Transverse colon (tissue), 4 donors: ENCODE measurements around the gene TIGD1.

Experiments
- CTCF ChIP-seq, 5 experiments: fragments of 200-600 bp in 3 of 5; fragments of 450-650 bp in 2 of 5; sonication (generic) in 3 of 5; IDR thresholded peaks; 1 replicate in 2 of 5; 2 replicates in 3 of 5; pipeline ENCODE4 v1.5.1; 2016 to 2017; ENCODE audit warnings: antibody characterized with exemption in 5 of 5, inconsistent platforms in 3 of 5, mild to moderate bottlenecking in 2 of 5, moderate library complexity in 1 of 5
- POLR2AphosphoS5 ChIP-seq, 3 donors: sonication (generic); formaldehyde crosslinking; IDR thresholded peaks; one replicate each; pipeline ENCODE4 v1.6.1; 2016; ENCODE audit warnings: antibody characterized with exemption in 3 of 3

DNA sequence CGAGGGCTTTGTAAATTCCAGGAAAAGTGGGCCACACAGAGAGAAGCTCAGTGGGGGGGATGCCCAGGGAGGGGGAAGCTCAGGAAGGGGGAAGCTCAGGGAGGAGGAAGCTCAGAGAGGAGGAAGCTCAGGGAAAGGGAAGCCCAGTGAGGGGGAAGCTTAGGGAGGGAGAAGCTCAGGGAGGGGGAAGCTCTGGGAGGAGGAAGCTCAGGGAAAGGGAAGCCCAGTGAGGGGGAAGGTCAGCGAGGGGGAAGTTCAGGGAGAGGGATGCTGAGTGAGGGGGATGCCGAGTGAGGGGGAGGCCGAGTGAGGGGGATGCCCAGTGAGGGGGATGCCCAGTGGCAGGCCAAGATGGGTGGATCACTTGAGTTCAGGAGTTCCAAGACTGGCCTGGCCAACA, 11.7 kb downstream of the TIGD1 start:
- no peak for TF ChIP-seq CTCF (IDR thresholded peaks at IDR 0.05)
- no peak for TF ChIP-seq POLR2AphosphoS5 (IDR thresholded peaks at IDR 0.05)
